22Rv1 (cell line): ENCODE results near the gene FMNL3.
A peak's percentile ranks its signal among the peaks of the same experiment; 100 is the strongest.

Source experiments
- H3K27ac ChIP-seq: fragments of 450-650 bp; 2 replicates; pipeline ENCODE4 v1.5.1; 2017
- CTCF ChIP-seq: fragments of 450-650 bp; IDR thresholded peaks from 2 replicates; pipeline ENCODE4 v1.5.1; 2017; ENCODE audit warnings: mild to moderate bottlenecking
- ZFX ChIP-seq: fragments of 450-650 bp; IDR thresholded peaks from 2 replicates; pipeline ENCODE4 v1.6.1; 2017; ENCODE audit warnings: antibody characterized with exemption, borderline replicate concordance

The FMNL3 gene

GRCh38 chr12:49633703-49634345 is 73.4 kb downstream of the FMNL3 start:
- H3K27ac ChIP-seq = no peak overlapping the region
- no peak for TF ChIP-seq CTCF
- TF ChIP-seq ZFX = no peak

- no peak for TF ChIP-seq CTCF
- TF ChIP-seq ZFX = no peak
- no peak overlapping the region for H3K27ac ChIP-seq
These were observed 74.1 kb downstream of the FMNL3 start for GRCh38 chr12:49632986-49633702.

DNA sequence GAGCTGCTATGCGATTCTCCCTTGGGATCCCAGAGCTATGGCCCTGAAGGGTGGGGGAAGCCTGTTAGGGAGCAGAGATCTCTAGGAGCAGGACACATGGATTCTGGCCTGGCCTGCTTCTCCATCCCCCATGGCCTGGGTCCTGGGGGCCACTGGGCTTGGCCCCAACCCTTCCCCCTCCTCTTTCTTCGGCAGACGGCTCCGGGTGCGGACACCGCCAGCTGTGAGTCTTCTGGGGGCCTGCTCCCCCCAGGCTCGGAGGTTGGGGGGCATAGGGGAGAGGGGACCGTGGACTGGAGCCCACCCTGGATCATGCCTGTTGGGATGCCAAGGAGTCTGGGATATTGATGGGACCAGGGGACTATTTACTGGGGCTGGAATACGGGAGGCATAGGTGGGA is 74.8 kb downstream of the FMNL3 start:
- TF ChIP-seq CTCF (no peak), ZFX (no peak)
- H3K27ac ChIP-seq = no peak overlapping the region

GRCh38 chr12:49631336-49631907 is 75.8 kb downstream of the FMNL3 start:
- H3K27ac ChIP-seq = no peak overlapping the region
- TF ChIP-seq ZFX = no peak
- peak; percentile 7; the same call in 1 of the 2 replicates for TF ChIP-seq CTCF

DNA sequence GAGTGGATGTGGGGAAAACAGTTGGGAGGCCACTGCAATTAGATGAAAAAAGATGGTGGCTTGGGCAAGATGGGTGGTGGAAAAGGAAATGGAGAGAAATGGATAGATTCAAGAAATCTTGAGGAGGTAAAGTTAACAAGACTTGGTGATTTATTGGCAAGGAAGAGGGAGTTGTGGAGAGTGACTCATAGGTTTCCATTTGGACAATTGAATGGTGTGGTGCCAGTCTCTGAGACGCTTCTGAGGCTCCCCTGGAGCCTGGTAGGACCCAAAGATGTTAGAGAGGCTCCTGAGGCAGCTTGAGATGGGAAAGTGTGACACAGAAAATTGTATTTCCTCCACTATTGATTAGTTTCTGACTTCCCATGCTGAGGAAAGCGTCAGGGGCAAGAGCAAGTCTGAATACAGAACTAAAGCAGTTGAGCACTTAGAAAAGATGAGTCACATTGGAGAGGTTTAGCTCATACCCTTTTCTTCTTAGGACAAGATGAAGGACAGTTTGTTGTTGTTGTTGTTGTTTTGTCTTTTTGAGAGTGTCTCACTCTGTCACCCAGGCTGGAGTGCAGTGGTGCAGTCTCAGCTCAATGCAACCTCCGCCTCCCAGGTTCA is 79.3 kb downstream of the FMNL3 start:
- TF ChIP-seq ZFX (no peak), CTCF (no peak)
- no peak overlapping the region for H3K27ac ChIP-seq

DNA sequence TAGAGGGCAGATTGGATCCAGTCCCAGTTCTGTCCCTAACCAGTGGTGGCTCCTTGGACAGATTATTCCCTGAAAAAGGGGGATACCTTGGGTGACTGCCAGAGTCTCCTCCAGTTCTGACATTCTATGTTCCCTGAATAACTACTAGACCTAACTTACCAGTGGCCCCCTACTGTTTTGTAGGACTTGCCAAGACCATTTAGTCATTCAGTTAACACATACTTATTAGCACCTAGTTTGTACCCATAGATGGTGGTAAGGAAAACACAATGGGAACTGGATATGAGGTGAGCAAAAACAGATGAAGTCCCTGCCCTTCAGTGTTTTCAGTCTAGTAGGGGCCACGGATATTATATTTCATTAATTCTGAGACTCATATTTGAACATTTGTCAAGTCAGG is 80.4 kb downstream of the FMNL3 start:
- TF ChIP-seq CTCF = no peak
- TF ChIP-seq ZFX = no peak
- no peak overlapping the region for H3K27ac ChIP-seq
